Measurements from ENCODE around the gene DAB2IP. TPM values are rescaled to one million over a fixed set of nuclear protein-coding genes. Genes with fewer than 3 reads are reported as not detected.

The DAB2IP gene
- total and polyA plus RNA-seq, 2 experiments from 2014 or later, result 8.9 to 42.8 TPM

- Histone ChIP-seq H3K9me2 (ENCODE audit: insufficient read depth) (no peaks in the 10 kb centered on the region), H3K27ac (ENCODE audit: low read depth) (no peak overlapping the region), H3K27me3 (ENCODE audit: insufficient read depth) (no peaks in the 10 kb centered on the region; the same call in 1 of the 2 replicates), H3K36me3 (ENCODE audit: insufficient read depth) (no peaks in the 10 kb centered on the region), H3F3A (replicated peaks; ENCODE audit: low read depth) (peaks cover 9% of the 10 kb centered on the region; the same call in 1 of the 2 replicates), H3K79me2 (replicated peaks; ENCODE audit: insufficient read depth) (no peaks in the 10 kb centered on the region), H3K4me2 (no peak overlapping the region), H3K4me1 (ENCODE audit: insufficient read depth) (peaks cover 23% of the 10 kb centered on the region), H4K20me1 (replicated peaks; ENCODE audit: insufficient read depth) (no peaks in the 10 kb centered on the region), H3K4me3 (no peak overlapping the region), H2AFZ (no peak overlapping the region)
- Mint-ChIP-seq H3K27ac (no peak overlapping the region), H3K4me1 (peaks cover 42% of the 10 kb centered on the region), H3K36me3 (ENCODE audit: low read depth) (no peaks in the 10 kb centered on the region), H3K4me3 (no peak overlapping the region), H3K27me3 (ENCODE audit: insufficient read depth, low read depth, poor library complexity) (peaks cover 17% of the 10 kb centered on the region), H3K9me3 (no peaks in the 10 kb centered on the region)
- TF ChIP-seq STAT1 (IDR thresholded peaks at IDR 0.05; ENCODE audit: unreplicated experiment) (no peak), EZH2phosphoT487 (IDR thresholded peaks at IDR 0.05; ENCODE audit: unreplicated experiment) (no peak), REST (IDR thresholded peaks at IDR 0.05; ENCODE audit: unreplicated experiment) (no peak), EZH2 (IDR thresholded peaks at IDR 0.05; ENCODE audit: low read depth, unreplicated experiment) (no peak), ZNF331 (CRISPR knock-in tag; IDR thresholded peaks at IDR 0.05; ENCODE audit: low read depth) (no peak), CTCF (conservative IDR thresholded peaks at IDR 0.05; ENCODE audit: low read depth in 2 of 2) (no peak), ZNF462 (CRISPR knock-in tag; IDR thresholded peaks at IDR 0.05) (no peak), POLR2AphosphoS5 (IDR thresholded peaks at IDR 0.05; ENCODE audit: low read depth) (no peak), ETS1 (IDR thresholded peaks at IDR 0.05) (no peak), NANOG (IDR thresholded peaks at IDR 0.05; ENCODE audit: borderline replicate concordance) (no peak)
- ATAC-seq (no peak), DNase-seq (ENCODE audit: low spot score) (no peak)
Observed at GRCh38 chr9:121822093-121823085, 171.0 kb downstream of the DAB2IP start.

Data from GM23338 (cell line).